Measurements from ENCODE around the gene ABI3BP. TPM values are rescaled to one million over a fixed set of nuclear protein-coding genes. Genes with fewer than 3 reads are reported as not detected.

Gene ABI3BP
- total RNA-seq, 1 donor from 2014 or later, result 1.1 TPM

DNA sequence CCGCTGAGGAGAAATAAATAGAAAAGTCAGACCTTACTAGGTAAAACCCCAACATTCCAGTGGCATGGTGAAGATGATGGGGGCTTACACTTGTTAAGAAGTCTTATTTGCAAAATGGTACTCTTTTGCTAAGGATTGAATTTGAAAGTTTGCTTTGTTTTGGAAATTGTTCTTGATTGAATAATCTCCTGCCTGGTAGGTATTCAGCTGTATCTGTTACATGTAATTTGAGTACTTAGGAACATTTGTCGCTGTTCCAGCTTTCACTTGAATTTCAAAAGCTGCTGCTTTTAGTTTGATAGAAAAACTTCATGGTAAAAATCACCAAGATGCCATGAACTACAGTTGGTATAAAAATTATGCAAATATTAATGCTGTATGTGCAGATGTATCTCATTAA lies 239.4 kb downstream of the ABI3BP start:
- no peaks in the 10 kb centered on the region for H3K4me1 ChIP-seq (ENCODE audit: insufficient read depth, low read length)
- Mint-ChIP-seq H3K27ac (ENCODE audit: unreplicated experiment) (peak overlapping the region; percentile 27), H3K4me3 (ENCODE audit: unreplicated experiment) (no peak overlapping the region), H3K27me3 (ENCODE audit: low read depth, unreplicated experiment) (no peaks in the 10 kb centered on the region), H3K4me1 (ENCODE audit: low read depth, unreplicated experiment) (peaks cover 2% of the 10 kb centered on the region), H3K36me3 (ENCODE audit: low read depth, unreplicated experiment) (peaks cover 10% of the 10 kb centered on the region), H3K9me3 (ENCODE audit: unreplicated experiment) (no peaks in the 10 kb centered on the region)
- H3K4me2 ChIP-seq (ENCODE audit: low read length), result no peak overlapping the region
- H4K20me1 ChIP-seq (ENCODE audit: insufficient read depth, low read length), result no peaks in the 10 kb centered on the region
- no peak overlapping the region for H2AFZ ChIP-seq (ENCODE audit: low read depth, low read length)
- no peak for DNase-seq (ENCODE audit: low read depth)
- no peaks in the 10 kb centered on the region for H3K9me3 ChIP-seq (ENCODE audit: insufficient read depth, low read depth, low read length)
- peaks cover 35% of the 10 kb centered on the region for H3K36me3 ChIP-seq (ENCODE audit: insufficient read depth, low read length)
- TF ChIP-seq, protein P1, sequence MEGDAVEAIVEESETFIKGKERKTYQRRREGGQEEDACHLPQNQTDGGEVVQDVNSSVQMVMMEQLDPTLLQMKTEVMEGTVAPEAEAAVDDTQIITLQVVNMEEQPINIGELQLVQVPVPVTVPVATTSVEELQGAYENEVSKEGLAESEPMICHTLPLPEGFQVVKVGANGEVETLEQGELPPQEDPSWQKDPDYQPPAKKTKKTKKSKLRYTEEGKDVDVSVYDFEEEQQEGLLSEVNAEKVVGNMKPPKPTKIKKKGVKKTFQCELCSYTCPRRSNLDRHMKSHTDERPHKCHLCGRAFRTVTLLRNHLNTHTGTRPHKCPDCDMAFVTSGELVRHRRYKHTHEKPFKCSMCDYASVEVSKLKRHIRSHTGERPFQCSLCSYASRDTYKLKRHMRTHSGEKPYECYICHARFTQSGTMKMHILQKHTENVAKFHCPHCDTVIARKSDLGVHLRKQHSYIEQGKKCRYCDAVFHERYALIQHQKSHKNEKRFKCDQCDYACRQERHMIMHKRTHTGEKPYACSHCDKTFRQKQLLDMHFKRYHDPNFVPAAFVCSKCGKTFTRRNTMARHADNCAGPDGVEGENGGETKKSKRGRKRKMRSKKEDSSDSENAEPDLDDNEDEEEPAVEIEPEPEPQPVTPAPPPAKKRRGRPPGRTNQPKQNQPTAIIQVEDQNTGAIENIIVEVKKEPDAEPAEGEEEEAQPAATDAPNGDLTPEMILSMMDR (IDR thresholded peaks at IDR 0.05; ENCODE audit: insufficient read depth, low read depth, low read length), result no peak
- TF ChIP-seq EZH2 (IDR thresholded peaks at IDR 0.05; ENCODE audit: insufficient read depth, low read length), result no peak
- no peak overlapping the region for H3K9ac ChIP-seq (ENCODE audit: low read length)
- FAIRE-seq, result no peak
- no peaks in the 10 kb centered on the region for H3K27me3 ChIP-seq (ENCODE audit: insufficient read depth, low read length)
- H3K79me2 ChIP-seq (ENCODE audit: insufficient read depth, low read length), result no peaks in the 10 kb centered on the region
- no peak overlapping the region for H3K4me3 ChIP-seq (ENCODE audit: insufficient read depth, low read depth, low read length)
- no peak overlapping the region for H3K27ac ChIP-seq (ENCODE audit: low read depth, low read length)

DNA sequence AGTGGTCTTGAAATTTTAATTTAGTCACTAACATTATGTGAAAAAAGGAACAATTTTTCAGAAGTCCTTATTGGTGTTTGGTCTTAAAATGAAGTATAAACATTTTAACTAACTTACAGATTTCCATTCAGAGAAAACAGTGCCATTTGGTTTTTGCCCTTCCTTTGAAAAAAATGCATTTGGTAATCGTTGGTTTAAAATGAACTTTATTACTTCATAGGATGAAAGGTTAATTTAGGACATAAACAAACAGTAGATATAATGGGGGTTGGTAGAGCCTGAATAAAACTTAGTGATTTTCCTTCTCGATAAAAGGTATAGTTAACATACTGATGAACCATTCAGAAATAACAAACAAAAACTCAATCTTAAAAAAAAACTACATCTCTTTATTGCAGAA lies 244.3 kb downstream of the ABI3BP start:
- H3K4me1 ChIP-seq (ENCODE audit: insufficient read depth, low read length), result no peaks in the 10 kb centered on the region
- no peaks in the 10 kb centered on the region for H3K27me3 ChIP-seq (ENCODE audit: insufficient read depth, low read length)
- TF ChIP-seq EZH2 (IDR thresholded peaks at IDR 0.05; ENCODE audit: insufficient read depth, low read length), result no peak
- TF ChIP-seq, protein P1 (IDR thresholded peaks at IDR 0.05; ENCODE audit: insufficient read depth, low read depth, low read length), result no peak
- H3K9me3 ChIP-seq (ENCODE audit: insufficient read depth, low read depth, low read length), result no peaks in the 10 kb centered on the region
- DNase-seq (ENCODE audit: low read depth) (no peak), FAIRE-seq (peak; percentile 43)
- H3K9ac ChIP-seq (ENCODE audit: low read length), result no peak overlapping the region
- H3K36me3 ChIP-seq (ENCODE audit: insufficient read depth, low read length), result peaks cover 69% of the 10 kb centered on the region
- H3K4me3 ChIP-seq (ENCODE audit: insufficient read depth, low read depth, low read length), result no peak overlapping the region
- H4K20me1 ChIP-seq (ENCODE audit: insufficient read depth, low read length), result peaks cover 8% of the 10 kb centered on the region
- H3K27ac ChIP-seq (ENCODE audit: low read depth, low read length), result no peak overlapping the region
- H2AFZ ChIP-seq (ENCODE audit: low read depth, low read length), result no peak overlapping the region
- H3K4me3 Mint-ChIP-seq (ENCODE audit: unreplicated experiment), result no peak overlapping the region
- H3K4me2 ChIP-seq (ENCODE audit: low read length), result no peak overlapping the region
- peaks cover 3% of the 10 kb centered on the region for H3K79me2 ChIP-seq (ENCODE audit: insufficient read depth, low read length)
- peaks cover 22% of the 10 kb centered on the region for H3K36me3 Mint-ChIP-seq (ENCODE audit: low read depth, unreplicated experiment)
- no peaks in the 10 kb centered on the region for H3K27me3 Mint-ChIP-seq (ENCODE audit: low read depth, unreplicated experiment)
- no peaks in the 10 kb centered on the region for H3K4me1 Mint-ChIP-seq (ENCODE audit: low read depth, unreplicated experiment)
- no peak overlapping the region for H3K27ac Mint-ChIP-seq (ENCODE audit: unreplicated experiment)
- H3K9me3 Mint-ChIP-seq (ENCODE audit: unreplicated experiment), result no peaks in the 10 kb centered on the region

DNA sequence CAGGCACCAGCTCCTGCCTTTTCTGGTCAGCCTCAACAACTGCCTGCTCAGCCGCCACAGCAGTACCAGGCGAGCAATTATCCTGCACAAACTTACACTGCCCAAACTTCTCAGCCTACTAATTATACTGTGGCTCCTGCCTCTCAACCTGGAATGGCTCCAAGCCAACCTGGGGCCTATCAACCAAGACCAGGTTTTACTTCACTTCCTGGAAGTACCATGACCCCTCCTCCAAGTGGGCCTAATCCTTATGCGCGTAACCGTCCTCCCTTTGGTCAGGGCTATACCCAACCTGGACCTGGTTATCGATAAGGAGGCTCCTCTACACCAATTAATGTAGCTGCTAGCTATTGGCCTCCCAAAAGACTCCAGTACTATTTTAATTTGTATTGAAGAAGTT lies 245.0 kb downstream of the ABI3BP start:
- H3K36me3 ChIP-seq (ENCODE audit: insufficient read depth, low read length), result peaks cover 72% of the 10 kb centered on the region
- H3K4me3 Mint-ChIP-seq (ENCODE audit: unreplicated experiment), result no peak overlapping the region

More for the DNA sequence above, 245.0 kb downstream of the ABI3BP start:
- Histone ChIP-seq H3K27me3 (ENCODE audit: insufficient read depth, low read length) (no peaks in the 10 kb centered on the region), H3K9ac (ENCODE audit: low read length) (no peak overlapping the region), H2AFZ (ENCODE audit: low read depth, low read length) (no peak overlapping the region), H4K20me1 (ENCODE audit: insufficient read depth, low read length) (peaks cover 8% of the 10 kb centered on the region), H3K79me2 (ENCODE audit: insufficient read depth, low read length) (peaks cover 3% of the 10 kb centered on the region), H3K4me1 (ENCODE audit: insufficient read depth, low read length) (no peaks in the 10 kb centered on the region), H3K27ac (ENCODE audit: low read depth, low read length) (no peak overlapping the region), H3K4me3 (ENCODE audit: insufficient read depth, low read depth, low read length) (no peak overlapping the region), H3K4me2 (ENCODE audit: low read length) (no peak overlapping the region), H3K9me3 (ENCODE audit: insufficient read depth, low read depth, low read length) (no peaks in the 10 kb centered on the region)
- H3K27me3 Mint-ChIP-seq (ENCODE audit: low read depth, unreplicated experiment), result no peaks in the 10 kb centered on the region
- no peak overlapping the region for H3K27ac Mint-ChIP-seq (ENCODE audit: unreplicated experiment)
- DNase-seq (ENCODE audit: low read depth) (no peak), FAIRE-seq (no peak)
- H3K9me3 Mint-ChIP-seq (ENCODE audit: unreplicated experiment), result no peaks in the 10 kb centered on the region
- TF ChIP-seq, protein P1 (IDR thresholded peaks at IDR 0.05; ENCODE audit: insufficient read depth, low read depth, low read length), result no peak
- H3K36me3 Mint-ChIP-seq (ENCODE audit: low read depth, unreplicated experiment), result peaks cover 23% of the 10 kb centered on the region
- no peaks in the 10 kb centered on the region for H3K4me1 Mint-ChIP-seq (ENCODE audit: low read depth, unreplicated experiment)

Measured in astrocyte (in vitro differentiated cells and primary cell).